ENCODE data around the gene CTNNBL1.
"Not testable (repeated sequence)": the region's sequence is repeated elsewhere in the genome, so short reads cannot be mapped to it uniquely, and the experiment has no call there.

CTNNBL1 gene

GRCh38 chr20:37852666-37853065 lies 158.8 kb downstream of the CTNNBL1 start:
- intact Hi-C loops (cut with DNase I; ENCODE audit: low total_unique reads), result no loop called here
- no peaks in the 10 kb centered on the region for H3K4me1 ChIP-seq
- no peak for DNase-seq
- no peak overlapping the region for H3K27ac ChIP-seq
- H3K4me3 ChIP-seq, result no peak overlapping the region
- H3K27me3 ChIP-seq, result no peaks in the 10 kb centered on the region
- TF ChIP-seq CTCF (IDR thresholded peaks at IDR 0.05), result no peak
- no peaks in the 10 kb centered on the region for H3K9me3 ChIP-seq
- H3K36me3 ChIP-seq, result peaks cover 18 to 68% (median 39%) of the 10 kb centered on the region in 3 donors

GRCh38 chr20:37853823-37854375 lies 160.1 kb downstream of the CTNNBL1 start:
- intact Hi-C loops (cut with DNase I; ENCODE audit: low total_unique reads), result no loop called here
- no peak for DNase-seq
- H3K36me3 ChIP-seq, result peaks cover 19 to 58% (median 31%) of the 10 kb centered on the region in 3 donors

DNA sequence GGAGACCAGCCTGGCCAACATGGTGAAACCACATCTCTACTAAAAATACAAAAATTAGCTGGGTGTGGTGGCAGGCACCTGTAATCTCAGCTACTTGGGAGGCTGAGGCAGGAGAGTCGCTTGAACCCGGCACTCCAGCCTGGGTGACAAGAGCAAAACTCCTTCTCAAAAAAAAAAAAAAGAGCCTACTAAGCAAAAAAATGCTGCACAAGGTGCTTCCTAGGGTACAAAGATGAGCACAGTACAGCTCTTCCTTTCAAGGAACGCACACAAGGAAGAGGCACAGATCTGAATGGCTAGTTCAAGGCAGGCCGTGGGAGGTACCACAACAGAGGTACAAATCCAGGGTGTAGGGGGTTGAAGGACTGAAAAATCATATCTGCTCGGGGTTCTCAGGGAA lies 162.2 kb downstream of the CTNNBL1 start:
- peaks cover 21 to 58% (median 36%) of the 10 kb centered on the region in 3 donors for H3K36me3 ChIP-seq
- H3K27ac ChIP-seq; H3K27me3 ChIP-seq; H3K4me3 ChIP-seq; DNase-seq; H3K9me3 ChIP-seq; intact Hi-C loops (cut with DNase I; ENCODE audit: low total_unique reads); H3K4me1 ChIP-seq: not testable (repeated sequence)

More at GRCh38 chr20:37853823-37854375, 160.1 kb downstream of the CTNNBL1 start:
- no peak for TF ChIP-seq CTCF (IDR thresholded peaks at IDR 0.05)
- H3K27me3 ChIP-seq, result no peaks in the 10 kb centered on the region
- no peak overlapping the region for H3K4me3 ChIP-seq
- H3K9me3 ChIP-seq, result no peaks in the 10 kb centered on the region
- H3K27ac ChIP-seq, result no peak overlapping the region
- no peaks in the 10 kb centered on the region for H3K4me1 ChIP-seq

DNA sequence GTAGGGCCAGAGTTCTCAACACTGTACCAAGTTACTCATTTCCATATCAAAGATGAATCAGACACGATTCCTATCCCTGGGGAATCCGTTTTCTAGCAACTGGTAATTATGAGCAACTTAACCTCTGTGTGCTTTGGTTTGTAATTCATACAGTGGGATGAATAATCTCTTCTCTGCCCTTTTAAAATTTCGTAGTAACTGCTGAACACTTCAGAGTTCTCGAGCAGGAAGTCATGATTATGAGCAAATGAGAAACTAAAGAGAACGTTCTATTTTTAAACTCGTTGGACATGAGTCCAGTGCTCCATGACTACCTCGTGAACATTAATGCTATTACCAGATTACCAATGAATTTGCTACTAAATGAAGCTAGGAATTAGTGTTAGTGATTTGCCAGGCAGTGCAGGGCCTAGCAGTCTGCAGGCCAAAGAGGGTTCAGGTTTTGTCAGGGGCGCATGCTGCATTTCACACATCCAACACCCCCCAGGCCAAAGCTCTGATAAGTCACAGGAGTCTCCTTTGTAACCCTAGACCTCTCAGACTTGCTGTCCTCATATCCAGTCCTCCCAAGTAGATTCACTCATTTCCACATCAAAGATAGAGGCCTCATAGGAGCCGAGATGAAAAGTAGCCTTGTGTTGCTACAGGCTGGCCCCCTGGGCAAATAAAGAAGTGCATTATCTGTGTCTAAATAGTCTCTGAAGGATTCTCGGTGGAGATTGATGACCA lies 163.3 kb downstream of the CTNNBL1 start:
- Histone ChIP-seq H3K9me3 (no peaks in the 10 kb centered on the region), H3K27me3 (no peaks in the 10 kb centered on the region), H3K27ac (no peak overlapping the region), H3K36me3 (peaks cover 22 to 58% (median 33%) of the 10 kb centered on the region in 3 donors), H3K4me1 (no peaks in the 10 kb centered on the region), H3K4me3 (no peak overlapping the region)
- intact Hi-C loops (cut with DNase I; ENCODE audit: low total_unique reads), result no loop called here
- no peak for TF ChIP-seq CTCF (IDR thresholded peaks at IDR 0.05)
- no peak for DNase-seq

GRCh38 chr20:37859406-37860171 lies 165.8 kb downstream of the CTNNBL1 start:
- peak in 1 of 2 donors; percentile 39 for DNase-seq
- Histone ChIP-seq H3K36me3 (peaks cover 27 to 67% (median 34%) of the 10 kb centered on the region in 3 donors), H3K27me3 (no peaks in the 10 kb centered on the region), H3K9me3 (no peaks in the 10 kb centered on the region), H3K4me3 (no peak overlapping the region), H3K4me1 (no peaks in the 10 kb centered on the region), H3K27ac (no peak overlapping the region)
- TF ChIP-seq CTCF (IDR thresholded peaks at IDR 0.05), result no peak
- intact Hi-C loops (cut with DNase I; ENCODE audit: low total_unique reads), result no loop called here

DNA sequence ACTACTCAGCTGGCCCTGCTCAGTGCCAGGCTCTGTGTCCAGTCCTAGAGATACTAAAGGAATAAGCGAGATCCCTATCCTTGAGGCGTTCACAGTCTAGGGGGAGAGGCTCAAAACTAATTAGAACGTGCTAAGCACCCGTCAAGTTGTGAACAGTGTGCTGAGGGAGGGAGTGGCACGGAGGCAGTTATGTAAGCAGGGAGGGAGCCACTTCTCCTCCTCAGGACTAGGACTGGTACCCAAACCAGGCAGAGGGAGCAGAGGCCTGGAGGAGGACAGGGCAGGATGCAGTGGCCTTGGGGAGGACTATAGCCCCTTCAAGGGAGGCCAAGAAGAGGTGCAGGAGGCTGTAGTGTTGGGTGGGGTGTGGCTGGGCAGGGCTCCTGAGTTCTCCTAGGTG lies 169.5 kb downstream of the CTNNBL1 start:
- no peaks in the 10 kb centered on the region for H3K9me3 ChIP-seq
- DNase-seq, result peak in 1 of 2 donors; percentile 44
- no peaks in the 10 kb centered on the region for H3K27me3 ChIP-seq
- intact Hi-C loops (cut with DNase I; ENCODE audit: low total_unique reads), result no loop called here
- H3K4me1 ChIP-seq, result no peaks in the 10 kb centered on the region
- peaks cover 20 to 87% (median 30%) of the 10 kb centered on the region in 3 donors for H3K36me3 ChIP-seq
- H3K4me3 ChIP-seq, result no peak overlapping the region
- H3K27ac ChIP-seq, result no peak overlapping the region
- no peak for TF ChIP-seq CTCF (IDR thresholded peaks at IDR 0.05)
